ENCODE measurements around the gene BDKRB2. TPM values are rescaled to one million over a fixed set of nuclear protein-coding genes. Genes with fewer than 3 reads are reported as not detected.
"Not testable (repeated sequence)": the region's sequence is repeated elsewhere in the genome, so short reads cannot be mapped to it uniquely, and the experiment has no call there.

The BDKRB2 gene
- total and polyA plus RNA-seq, 2 of the 13 experiments (the other 11 are each of a cell fraction or from before 2014, with no cell fraction given) = 0.03 TPM; not detected in 1

DNA sequence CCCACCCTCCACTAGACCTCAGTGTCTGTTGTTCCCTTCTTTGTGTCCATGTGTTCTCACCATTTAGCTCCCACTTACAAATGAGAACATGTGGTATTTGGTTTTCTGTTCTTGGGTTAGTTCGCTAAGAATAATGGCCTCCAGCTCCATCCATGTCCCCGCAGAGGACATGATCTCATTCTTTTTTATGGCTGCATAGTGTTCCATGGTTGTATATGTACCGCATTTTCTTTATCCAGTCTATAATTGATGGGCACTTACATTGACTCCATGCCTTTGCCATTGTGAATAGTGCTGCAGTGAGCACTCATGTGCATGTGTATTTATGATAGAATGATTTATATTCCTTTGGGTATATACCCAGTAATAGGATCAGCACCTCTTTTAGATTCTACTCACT, 40.4 kb downstream of the BDKRB2 start:
- BruUV-seq (replicated peaks); H2AFZ ChIP-seq (ENCODE audit: low read length); H3K27ac ChIP-seq (ENCODE audit: extremely low read length, insufficient read depth, low read length); H3K36me3 ChIP-seq (replicated peaks in 1 of 2; ENCODE audit: control insufficient read depth in 1 of 2, insufficient read depth in 2 of 2, low read length in 2 of 2); H3K79me2 ChIP-seq (ENCODE audit: insufficient read depth, low read length); H3K4me1 ChIP-seq (ENCODE audit: insufficient read depth, low read length); H3K27me3 ChIP-seq (ENCODE audit: control insufficient read depth in 1 of 2, insufficient read depth in 2 of 2, low read length in 2 of 2); CTCF ChIA-PET (ENCODE audit: low intra/inter-chr PET ratio, low total read pairs); intact Hi-C loops (cut with micrococcal nuclease; ENCODE audit: unreplicated experiment); FAIRE-seq; POLR2A ChIA-PET; H3K9me3 ChIP-seq (ENCODE audit: low read length); H4K20me1 ChIP-seq (ENCODE audit: insufficient read depth, low read length); H3K4me3 ChIP-seq (replicated peaks in 1 of 3; ENCODE audit: insufficient read depth in 1 of 3, low read depth in 2 of 3, low read length in 3 of 3); H3K9ac ChIP-seq (ENCODE audit: insufficient read depth, low read depth, low read length); DNase-seq (ENCODE audit: low spot score); ATAC-seq; in situ Hi-C loops (cut with HindIII; ENCODE audit: extremely low pct_ligation_motif_present, low pct_unique_long_range_greater_than_20kb); H3K4me2 ChIP-seq (ENCODE audit: low read depth, low read length): not testable (repeated sequence)
- WGBS (ENCODE audit: low lambda C conversion rate) = 21% methylated on average over 3 of the region's 3 CpGs
- TF ChIP-seq, protein P1, sequence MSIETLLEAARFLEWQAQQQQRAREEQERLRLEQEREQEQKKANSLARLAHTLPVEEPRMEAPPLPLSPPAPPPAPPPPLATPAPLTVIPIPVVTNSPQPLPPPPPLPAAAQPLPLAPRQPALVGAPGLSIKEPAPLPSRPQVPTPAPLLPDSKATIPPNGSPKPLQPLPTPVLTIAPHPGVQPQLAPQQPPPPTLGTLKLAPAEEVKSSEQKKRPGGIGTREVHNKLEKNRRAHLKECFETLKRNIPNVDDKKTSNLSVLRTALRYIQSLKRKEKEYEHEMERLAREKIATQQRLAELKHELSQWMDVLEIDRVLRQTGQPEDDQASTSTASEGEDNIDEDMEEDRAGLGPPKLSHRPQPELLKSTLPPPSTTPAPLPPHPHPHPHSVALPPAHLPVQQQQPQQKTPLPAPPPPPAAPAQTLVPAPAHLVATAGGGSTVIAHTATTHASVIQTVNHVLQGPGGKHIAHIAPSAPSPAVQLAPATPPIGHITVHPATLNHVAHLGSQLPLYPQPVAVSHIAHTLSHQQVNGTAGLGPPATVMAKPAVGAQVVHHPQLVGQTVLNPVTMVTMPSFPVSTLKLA (IDR thresholded peaks at IDR 0.05) = peak; percentile 22; the same call in 1 of the 2 replicates

DNA sequence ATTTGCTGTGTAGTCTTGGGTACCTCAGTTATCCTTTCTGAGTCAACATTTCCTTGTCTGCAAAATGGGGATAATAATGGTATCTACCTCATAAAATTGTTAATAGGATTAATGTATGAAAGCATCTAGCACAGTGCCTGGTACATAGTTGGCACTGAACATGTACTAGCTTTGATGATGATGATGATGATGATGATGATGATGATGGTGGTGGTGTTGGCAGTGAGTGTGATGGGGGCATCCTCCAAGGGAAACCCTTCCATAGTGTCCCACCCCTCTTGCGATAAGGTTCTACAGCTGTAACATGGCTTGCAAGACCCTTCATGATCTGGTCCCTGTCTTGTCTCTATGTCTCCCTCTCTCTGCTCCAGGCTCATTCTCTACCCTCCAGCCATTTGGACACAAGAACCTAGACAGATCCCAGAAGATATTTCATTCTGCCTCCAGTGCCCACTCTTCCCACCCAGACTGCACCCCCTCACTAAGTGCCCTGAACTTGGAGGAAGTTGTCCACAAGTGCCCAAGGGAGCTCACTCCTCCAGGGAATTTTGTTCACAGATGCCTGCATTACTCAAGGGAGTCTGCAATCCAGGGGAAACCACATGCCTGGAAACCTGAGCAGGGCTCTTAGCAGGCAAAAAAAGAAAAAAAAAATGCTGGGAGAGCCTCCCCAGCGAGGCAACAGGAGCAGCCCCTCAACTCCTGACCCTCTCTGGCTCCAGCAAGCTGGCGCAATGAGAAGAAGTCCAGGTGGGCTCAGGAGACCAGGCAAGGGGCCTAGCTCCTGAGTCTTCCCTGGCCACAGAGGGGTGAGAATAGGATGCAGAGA, 41.3 kb downstream of the BDKRB2 start:
- ChIA-PET POLR2A (no interaction called here), CTCF (ENCODE audit: low intra/inter-chr PET ratio, low total read pairs) (no interaction called here)
- H3K9ac ChIP-seq (ENCODE audit: insufficient read depth, low read depth, low read length) = no peak overlapping the region

More for the DNA sequence above, 41.3 kb downstream of the BDKRB2 start:
- Histone ChIP-seq H3K36me3 (replicated peaks in 1 of 2; ENCODE audit: control insufficient read depth in 1 of 2, insufficient read depth in 2 of 2, low read length in 2 of 2) (no peaks in the 10 kb centered on the region), H3K4me1 (ENCODE audit: insufficient read depth, low read length) (no peaks in the 10 kb centered on the region), H3K4me3 (replicated peaks in 1 of 3; ENCODE audit: insufficient read depth in 1 of 3, low read depth in 2 of 3, low read length in 3 of 3) (no peak overlapping the region), H4K20me1 (ENCODE audit: insufficient read depth, low read length) (no peaks in the 10 kb centered on the region), H3K4me2 (ENCODE audit: low read depth, low read length) (no peak overlapping the region), H3K27me3 (ENCODE audit: control insufficient read depth in 1 of 2, insufficient read depth in 2 of 2, low read length in 2 of 2) (no peaks in the 10 kb centered on the region), H3K79me2 (ENCODE audit: insufficient read depth, low read length) (no peaks in the 10 kb centered on the region), H2AFZ (ENCODE audit: low read length) (no peak overlapping the region), H3K9me3 (ENCODE audit: low read length) (no peaks in the 10 kb centered on the region), H3K27ac (ENCODE audit: extremely low read length, insufficient read depth, low read length) (no peak overlapping the region)
- no TSS peak for BruUV-seq (replicated peaks)
- 0% methylated on average over 2 of the region's 3 CpGs for WGBS (ENCODE audit: low lambda C conversion rate)
- ATAC-seq = no peak
- in situ Hi-C loops (cut with HindIII; ENCODE audit: extremely low pct_ligation_motif_present, low pct_unique_long_range_greater_than_20kb) = no loop called here
- no peak for DNase-seq (ENCODE audit: low spot score)
- TF ChIP-seq, protein P2, sequence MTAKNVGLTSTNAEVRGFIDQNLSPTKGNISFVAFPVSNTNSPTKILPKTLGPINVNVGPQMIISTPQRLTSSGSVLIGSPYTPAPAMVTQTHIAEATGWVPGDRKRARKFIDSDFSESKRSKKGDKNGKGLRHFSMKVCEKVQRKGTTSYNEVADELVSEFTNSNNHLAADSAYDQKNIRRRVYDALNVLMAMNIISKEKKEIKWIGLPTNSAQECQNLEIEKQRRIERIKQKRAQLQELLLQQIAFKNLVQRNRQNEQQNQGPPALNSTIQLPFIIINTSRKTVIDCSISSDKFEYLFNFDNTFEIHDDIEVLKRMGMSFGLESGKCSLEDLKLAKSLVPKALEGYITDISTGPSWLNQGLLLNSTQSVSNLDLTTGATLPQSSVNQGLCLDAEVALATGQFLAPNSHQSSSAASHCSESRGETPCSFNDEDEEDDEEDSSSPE (CRISPR knock-in tag; IDR thresholded peaks at IDR 0.05) = no peak
- peak; percentile 54; the same call in 1 of the 2 replicates for TF ChIP-seq CREB1 (IDR thresholded peaks at IDR 0.05)
- TF ChIP-seq CREB1 (CRISPR knock-in tag; IDR thresholded peaks at IDR 0.05) = no peak
- intact Hi-C loops (cut with micrococcal nuclease; ENCODE audit: unreplicated experiment) = no loop called here
- no peak for FAIRE-seq
